Activated T-helper 1 cell treated with Interleukin-2 at 50 U/mL for 16 hours (primary cell): ENCODE measurements around the gene PARP6.

Experiments
- DNase-seq: peaks from one replicate; pipeline ENCODE4 v3.0.0-alpha.2; 2020; ENCODE audit warnings: low read depth

The PARP6 gene

GRCh38 chr15:72272213-72272996 lies at the start of gene PARP6:
Gene PARP6, minus strand, starts transcription at chr15:72272554. Its CDS starts 5,077 bp downstream, at chr15:72267477.
- peak; percentile 99 for DNase-seq

GRCh38 chr15:72319985-72320671 lies 47.8 kb upstream of the PARP6 start, which contains the start of gene CELF6:
Gene CELF6, minus strand, starts transcription at chr15:72320157. Its CDS starts 283 bp downstream, at chr15:72319874.
- peak; percentile 60 for DNase-seq

- DNase-seq, result peak; percentile 21
These were observed 47.1 kb upstream of the PARP6 start for GRCh38 chr15:72319360-72319984.

GRCh38 chr15:72318408-72318942 lies 46.1 kb upstream of the PARP6 start:
- no peak for DNase-seq

- DNase-seq, result no peak
These were observed 43.5 kb upstream of the PARP6 start for GRCh38 chr15:72315706-72316370.

- DNase-seq, result no peak
These were observed 41.5 kb upstream of the PARP6 start for GRCh38 chr15:72313881-72314280.

- DNase-seq, result no peak
These were observed 41.1 kb upstream of the PARP6 start for GRCh38 chr15:72313448-72313840.

GRCh38 chr15:72312605-72313447 lies 40.5 kb upstream of the PARP6 start:
- DNase-seq, result peak; percentile 31

GRCh38 chr15:72307026-72307425 lies 34.7 kb upstream of the PARP6 start:
- no peak for DNase-seq

- peak; percentile 11 for DNase-seq
These were observed 33.9 kb upstream of the PARP6 start for GRCh38 chr15:72306211-72306785.

- DNase-seq, result no peak
These were observed 32.2 kb upstream of the PARP6 start for GRCh38 chr15:72304596-72304995.

GRCh38 chr15:72302955-72303354 lies 30.6 kb upstream of the PARP6 start:
- DNase-seq, result no peak

- no peak for DNase-seq
These were observed 17.4 kb upstream of the PARP6 start for GRCh38 chr15:72289597-72290325.

GRCh38 chr15:72288796-72289596 lies 16.6 kb upstream of the PARP6 start:
- DNase-seq, result no peak

GRCh38 chr15:72285927-72286516 lies 13.7 kb upstream of the PARP6 start:
- DNase-seq, result peak; percentile 17

- DNase-seq, result no peak
These were observed 13.0 kb upstream of the PARP6 start for GRCh38 chr15:72285402-72285801.

- no peak for DNase-seq
These were observed 12.4 kb upstream of the PARP6 start for GRCh38 chr15:72284781-72285180.

- DNase-seq, result no peak
These were observed 9.4 kb upstream of the PARP6 start for GRCh38 chr15:72281713-72282112.

GRCh38 chr15:72280751-72281150 lies 8.4 kb upstream of the PARP6 start:
- no peak for DNase-seq
